Measurements from ENCODE around the gene NUDT8.
"Not testable (repeated sequence)": the region's sequence is repeated elsewhere in the genome, so short reads cannot be mapped to it uniquely, and the experiment has no call there.

NUDT8 gene

DNA sequence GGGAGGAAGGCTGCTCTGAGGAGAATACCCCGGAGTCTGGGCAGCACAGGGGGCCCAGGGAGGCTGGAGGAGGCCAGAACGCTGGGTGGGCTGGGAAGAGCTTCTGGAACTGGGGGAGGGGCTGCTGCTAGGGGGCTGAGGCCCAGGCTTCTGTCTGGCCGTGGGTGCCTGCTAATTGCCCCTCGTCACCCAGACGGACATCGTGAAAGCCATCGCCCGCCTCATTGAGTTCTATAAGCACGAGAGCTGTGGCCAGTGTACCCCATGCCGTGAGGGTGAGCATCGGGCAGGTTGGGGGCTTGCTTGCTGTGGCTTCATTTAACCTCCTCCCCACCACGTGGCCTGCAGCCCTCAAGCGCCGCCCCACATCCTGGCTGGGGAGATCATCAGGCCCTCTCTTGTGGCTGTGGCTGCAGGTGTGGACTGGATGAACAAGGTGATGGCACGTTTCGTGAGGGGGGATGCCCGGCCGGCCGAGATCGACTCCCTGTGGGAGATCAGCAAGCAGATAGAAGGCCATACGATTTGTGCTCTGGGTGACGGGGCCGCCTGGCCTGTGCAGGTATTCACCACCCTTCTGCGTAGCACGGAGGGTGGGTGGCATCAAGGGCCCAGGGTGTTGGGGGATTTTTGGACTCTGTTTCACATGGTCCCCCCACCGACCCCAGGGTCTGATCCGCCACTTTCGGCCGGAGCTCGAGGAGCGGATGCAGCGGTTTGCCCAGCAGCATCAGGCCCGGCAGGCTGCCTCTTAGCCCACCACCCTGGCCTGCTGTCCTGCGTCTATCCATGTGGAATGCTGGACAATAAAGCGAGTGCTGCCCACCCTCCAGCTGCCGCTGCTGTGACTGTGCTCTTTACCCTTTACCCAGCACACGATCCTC, 17.8 kb downstream of the NUDT8 start:
- DNase-seq (ENCODE audit: low spot score): no peak

DNA sequence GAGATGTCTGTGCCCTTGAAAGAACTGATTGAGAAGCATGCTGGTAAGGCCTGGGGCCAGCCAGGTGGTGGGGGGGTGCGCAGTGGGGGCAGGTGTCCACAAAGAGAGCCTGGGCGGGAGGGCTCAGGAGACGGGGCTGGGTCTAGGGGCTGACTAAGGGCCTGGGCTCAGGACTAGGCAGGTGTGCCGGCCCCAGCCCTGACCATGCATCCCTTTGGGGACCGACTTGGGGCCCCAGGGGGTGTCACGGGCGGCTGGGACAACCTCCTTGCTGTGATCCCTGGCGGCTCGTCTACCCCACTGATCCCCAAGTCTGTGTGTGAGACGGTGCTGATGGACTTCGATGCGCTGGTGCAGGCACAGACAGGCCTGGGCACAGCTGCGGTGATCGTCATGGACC, 18.6 kb downstream of the NUDT8 start:
- no peak for DNase-seq (ENCODE audit: low spot score)

DNA sequence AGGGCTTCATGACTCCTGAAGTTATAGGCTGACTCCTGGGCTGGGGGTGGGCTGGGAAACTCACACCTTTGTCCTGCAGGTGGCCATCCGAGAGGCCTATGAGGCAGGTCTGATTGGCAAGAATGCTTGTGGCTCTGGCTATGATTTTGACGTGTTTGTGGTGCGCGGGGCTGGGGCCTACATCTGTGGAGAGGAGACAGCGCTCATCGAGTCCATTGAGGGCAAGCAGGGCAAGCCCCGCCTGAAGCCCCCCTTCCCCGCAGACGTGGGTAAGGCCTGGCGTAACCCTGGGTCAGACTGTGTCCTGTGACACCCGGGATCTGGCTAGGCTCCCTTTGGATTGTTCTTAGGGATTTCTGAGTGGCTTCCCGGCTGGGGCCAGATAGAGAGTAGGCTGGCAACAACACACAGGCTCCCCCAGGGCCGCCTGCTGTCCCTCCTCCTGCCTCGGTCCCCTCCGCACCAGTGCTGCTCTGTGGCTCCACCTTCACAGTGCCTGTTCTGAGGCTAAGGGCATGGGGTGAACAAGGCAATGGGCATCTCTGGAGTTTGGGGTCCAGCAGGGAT, 19.4 kb downstream of the NUDT8 start:
- no peak for DNase-seq (ENCODE audit: low spot score)

DNA sequence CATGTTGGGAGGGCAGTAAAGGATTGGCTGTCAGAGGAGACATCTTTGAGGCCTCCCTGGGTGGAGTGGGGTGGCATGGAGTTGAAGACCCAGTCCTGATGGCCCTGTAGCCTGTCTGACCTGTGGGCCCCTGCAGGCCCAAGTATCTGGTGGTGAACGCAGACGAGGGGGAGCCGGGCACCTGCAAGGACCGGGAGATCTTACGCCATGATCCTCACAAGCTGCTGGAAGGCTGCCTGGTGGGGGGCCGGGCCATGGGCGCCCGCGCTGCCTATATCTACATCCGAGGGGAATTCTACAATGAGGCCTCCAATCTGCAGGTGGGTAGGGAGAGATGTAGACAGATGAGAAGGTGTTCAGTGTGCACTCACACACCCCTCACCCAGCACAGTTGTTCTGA, 20.4 kb downstream of the NUDT8 start:
- DNase-seq (ENCODE audit: low spot score): no peak

DNA sequence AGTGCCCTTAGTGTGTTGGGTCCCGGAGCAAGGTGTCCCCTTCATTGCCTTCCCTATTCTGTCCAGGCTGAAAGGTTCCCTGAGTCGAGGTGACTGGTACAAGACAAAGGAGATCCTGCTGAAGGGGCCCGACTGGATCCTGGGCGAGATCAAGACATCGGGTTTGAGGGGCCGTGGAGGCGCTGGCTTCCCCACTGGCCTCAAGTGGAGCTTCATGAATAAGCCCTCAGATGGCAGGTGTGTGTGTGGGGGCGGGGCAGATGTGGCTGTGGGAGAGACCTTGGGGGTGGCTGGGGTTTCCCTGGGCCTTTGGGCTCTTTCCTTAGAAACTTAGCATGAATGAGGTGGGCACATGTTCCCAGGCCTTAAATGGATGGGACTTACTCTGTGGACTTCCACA, 21.3 kb downstream of the NUDT8 start:
- DNase-seq (ENCODE audit: low spot score): no peak

DNA sequence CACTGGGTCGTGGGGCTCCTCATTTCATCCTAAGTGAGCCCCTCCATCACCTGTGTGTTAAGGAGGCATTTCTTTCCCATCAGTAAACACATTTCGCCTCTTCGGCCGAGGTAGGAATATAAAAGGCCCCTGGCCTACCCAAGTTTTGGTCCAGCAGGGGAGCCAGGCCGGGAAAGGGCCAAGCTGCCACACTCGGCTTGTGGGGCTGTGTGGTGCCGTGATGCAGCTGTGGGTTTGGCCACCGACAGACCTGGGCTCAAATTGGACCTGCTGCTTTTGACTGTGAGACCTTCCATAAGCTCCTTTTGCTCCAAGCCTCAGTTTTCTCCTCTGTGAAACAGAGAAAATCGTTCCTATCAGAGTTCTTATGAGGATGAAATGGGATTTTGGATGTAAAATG, 22.2 kb downstream of the NUDT8 start:
- no peak for DNase-seq (ENCODE audit: low spot score)

DNA sequence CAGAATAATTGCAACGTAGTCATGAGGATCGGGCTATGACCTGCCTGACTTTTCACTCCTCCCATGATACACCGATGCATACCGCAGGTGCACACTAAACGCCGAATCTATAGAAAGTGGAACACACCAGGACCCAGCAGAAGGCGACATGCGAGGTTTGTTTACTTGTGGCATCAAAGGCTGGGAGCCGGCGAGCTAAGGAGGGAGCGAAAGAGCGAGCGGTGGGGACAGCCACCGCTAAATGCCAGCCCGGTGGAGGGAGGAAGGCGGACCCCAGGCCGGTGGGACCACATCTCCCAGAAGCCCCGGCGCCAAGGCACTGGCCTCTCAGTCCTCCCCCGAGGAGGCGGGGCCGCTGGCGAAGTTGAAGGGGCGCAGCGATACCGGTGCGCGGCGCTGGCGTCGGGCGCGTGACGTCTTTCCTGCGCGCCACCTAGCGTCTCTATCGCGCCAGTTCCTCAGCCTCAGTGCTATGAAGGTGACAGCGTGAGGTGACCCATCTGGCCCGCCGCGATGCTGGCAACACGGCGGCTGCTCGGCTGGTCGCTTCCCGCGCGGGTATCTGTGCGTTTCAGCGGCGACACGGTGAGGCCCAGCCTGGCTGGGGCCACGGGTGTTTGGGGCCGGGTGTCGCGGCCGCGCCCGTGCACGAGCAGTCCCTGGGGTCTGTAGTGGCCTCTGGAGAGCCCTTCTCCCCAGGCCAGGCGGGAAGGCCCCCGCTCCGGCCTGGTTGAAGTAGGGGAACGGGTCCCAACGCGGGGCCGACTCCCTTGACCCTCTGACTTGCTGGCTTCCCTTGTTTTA, 23.0 kb downstream of the NUDT8 start, which contains the start of gene NDUFV1:
TSS of gene NDUFV1 (plus strand) at position 445 of the 804 bp plus-strand sequence. CDS start at position 514, 69 bp downstream.
- DNase-seq (ENCODE audit: low spot score): peak; percentile 95

DNA sequence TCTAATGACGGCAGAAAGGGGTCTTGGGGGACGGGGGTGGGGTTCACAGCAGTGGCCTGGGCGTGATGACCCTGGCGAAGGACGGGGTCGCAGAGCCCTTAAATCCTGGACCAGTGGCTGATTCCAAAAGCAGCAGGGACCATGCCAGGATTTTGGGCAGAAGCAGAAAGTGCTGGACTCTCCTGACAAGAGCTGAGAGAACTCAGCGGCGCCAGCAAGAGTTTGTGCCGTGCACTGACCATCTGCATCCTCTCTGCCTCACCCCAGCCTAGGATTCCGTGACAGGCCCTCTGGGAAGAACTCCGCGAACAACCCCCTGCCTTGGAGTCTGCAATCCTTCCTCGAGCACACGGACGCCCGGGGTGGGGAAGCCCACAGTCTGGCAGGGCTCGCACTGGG, 23.6 kb downstream of the NUDT8 start:
- no peak for DNase-seq (ENCODE audit: low spot score)

DNA sequence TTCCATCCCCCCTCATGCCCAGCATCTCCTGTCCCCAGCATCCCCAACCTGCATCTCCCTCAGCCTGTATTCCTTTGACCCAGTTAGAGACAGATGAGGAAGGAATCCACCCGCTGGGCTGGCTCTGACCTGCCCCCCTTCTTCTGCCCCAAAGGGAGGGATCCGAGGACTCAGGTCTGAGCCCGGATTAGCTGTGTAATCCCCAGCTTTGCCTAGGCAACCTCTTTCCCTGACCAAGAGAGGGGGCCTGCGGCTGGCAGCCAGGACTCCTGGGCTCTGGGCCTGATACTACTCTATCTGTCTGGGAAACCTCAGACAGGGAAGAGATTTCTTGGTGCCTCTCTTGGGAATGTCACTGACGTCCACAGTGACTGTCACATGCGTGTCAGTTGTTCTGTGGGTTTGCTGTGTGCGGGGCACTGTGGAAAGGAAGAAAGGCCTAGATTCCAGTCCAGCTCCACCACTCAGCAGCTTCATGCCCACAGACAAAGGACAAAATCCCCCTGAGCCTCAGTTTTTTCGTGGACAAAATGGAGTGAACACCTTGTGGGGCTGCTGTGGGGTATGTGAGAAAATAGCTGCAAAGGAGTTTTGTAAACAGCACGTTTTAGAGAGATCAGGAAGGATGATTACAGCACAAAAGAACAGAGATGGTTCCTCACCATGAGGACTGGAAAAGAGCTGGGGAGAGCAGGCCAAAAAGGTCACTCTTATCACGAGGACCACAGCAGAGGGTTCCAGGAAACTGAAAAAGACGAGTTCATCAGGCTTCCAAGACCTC, 24.3 kb downstream of the NUDT8 start:
- DNase-seq (ENCODE audit: low spot score): no peak

DNA sequence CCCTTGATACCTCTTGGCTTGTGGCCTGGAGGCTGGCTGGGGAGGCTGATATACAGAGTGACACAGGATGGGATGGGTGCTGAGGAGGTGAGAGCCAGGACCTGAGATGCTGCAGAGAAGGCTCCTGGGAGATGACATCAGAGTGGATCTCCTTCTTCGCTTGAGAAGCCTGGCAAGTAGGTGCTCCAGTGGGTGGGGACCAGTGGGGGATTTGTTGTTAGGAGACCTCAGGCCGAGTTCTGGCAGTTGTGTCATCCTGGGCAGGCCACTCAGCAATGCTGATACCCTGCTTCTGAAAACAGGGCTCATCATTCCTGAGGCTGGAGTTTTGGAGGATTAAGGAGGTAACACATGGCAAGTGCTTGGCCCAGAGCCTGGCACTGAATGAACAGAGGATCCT, 24.9 kb downstream of the NUDT8 start:
- DNase-seq (ENCODE audit: low spot score): no peak

DNA sequence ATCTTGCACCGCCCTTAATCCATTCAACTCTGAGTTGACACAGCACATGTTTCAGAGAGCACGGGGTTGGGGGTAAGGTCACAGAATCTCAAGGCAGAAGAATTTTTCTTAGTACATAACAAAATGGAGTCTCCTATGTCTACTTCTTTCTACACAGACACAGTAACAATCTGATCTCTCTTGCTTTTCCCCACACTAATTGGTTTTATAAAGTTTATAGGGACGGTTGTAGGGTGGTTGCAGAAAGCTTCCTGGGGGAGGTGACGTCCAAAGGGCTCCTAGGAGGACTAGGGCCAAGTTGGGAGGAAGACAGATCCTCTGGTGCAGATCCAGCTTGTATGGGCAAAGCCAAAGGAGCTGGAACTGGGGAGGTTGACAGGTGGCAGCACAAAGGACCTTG, 25.6 kb downstream of the NUDT8 start:
- DNase-seq (ENCODE audit: low spot score): not testable (repeated sequence)

DNA sequence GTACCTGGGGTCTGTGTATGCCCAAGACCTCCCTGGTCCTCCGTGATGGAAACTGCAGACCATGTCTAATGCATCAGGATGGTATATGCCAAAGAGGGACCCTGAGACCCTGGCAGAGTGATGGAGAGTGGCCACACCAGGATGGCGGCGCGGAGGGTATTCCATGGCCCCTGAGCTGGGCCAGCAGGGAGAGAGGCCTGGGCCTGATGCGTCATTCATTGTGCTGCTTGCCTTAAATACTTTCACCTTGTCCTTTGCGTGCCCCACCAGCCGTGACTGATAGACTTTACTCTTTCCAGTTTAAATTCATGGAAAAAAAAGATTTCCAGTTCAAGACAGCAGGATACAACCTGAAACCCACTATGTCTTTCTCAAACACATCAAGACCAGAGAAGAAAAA, 28.6 kb downstream of the NUDT8 start:
- DNase-seq (ENCODE audit: low spot score): no peak

DNA sequence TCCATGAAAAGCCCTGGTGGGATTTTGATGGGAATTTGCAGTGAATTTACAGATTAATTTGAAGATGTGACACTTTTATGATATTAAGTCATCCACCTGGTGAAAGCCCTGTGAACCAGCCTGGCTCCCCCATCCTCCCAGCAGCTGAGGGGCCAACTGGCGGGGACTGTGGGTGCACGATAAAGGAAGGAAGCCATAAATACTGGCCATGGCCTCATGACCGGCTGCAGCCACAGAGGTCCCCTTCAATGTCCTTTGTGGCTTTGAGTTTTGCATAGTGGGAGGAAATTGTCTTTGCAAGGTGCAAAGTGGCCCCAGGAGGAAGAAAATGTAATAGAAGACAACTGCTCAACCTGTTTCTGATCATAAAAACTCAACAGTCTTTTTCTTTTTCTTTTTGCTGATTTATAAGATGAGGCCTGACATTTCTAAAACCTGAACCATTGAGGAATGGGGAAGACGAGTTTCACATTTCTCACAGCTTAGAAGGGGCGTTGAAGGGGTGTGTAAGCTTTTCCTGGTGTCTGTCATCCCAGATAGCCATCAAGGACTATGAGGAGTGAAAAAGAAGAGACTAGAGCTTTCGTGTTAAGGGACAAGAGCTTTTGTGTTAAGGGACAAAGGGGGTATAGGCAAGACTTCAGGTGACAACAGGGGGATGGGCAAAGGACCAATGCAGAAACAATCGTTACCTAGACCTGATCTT, 29.3 kb downstream of the NUDT8 start:
- DNase-seq (ENCODE audit: low spot score): no peak

DNA sequence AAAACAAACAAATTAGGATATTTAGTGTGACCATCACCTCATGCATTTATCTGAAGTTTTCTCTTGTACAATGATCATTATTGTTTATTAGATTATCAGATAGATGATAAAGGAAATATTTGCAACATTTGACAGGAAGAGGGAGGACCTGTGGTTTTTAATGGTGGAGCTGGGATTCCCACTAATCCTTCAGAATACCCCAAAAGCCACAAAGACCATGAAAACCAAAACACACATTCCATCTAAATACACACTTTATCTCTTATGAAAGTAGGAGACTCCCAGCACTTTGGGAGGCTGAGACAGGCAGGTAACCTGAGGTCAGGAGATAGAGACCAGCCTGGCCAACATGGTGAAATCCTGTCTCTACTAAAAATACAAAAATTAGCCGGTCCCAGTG, 30.6 kb downstream of the NUDT8 start:
- no peak for DNase-seq (ENCODE audit: low spot score)

DNA sequence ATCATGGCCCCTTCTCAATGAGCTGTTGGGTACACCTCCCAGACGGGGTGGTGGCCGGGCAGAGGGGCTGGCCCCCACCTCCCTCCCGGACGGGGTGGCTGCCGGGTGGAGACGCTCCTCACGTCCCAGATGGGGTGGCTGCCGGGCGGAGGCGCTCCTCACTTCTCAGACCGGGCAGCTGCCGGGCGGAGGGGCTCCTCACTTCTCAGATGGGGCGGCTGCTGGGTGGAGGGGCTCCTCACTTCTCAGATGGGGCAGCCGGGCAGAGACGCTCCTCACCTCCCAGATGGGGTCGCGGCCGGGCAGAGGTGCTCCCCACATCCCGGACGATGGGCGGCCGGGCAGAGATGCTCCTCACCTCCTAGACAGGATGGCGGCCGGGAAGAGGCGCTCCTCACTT, 31.8 kb downstream of the NUDT8 start:
- DNase-seq (ENCODE audit: low spot score): not testable (repeated sequence)

DNA sequence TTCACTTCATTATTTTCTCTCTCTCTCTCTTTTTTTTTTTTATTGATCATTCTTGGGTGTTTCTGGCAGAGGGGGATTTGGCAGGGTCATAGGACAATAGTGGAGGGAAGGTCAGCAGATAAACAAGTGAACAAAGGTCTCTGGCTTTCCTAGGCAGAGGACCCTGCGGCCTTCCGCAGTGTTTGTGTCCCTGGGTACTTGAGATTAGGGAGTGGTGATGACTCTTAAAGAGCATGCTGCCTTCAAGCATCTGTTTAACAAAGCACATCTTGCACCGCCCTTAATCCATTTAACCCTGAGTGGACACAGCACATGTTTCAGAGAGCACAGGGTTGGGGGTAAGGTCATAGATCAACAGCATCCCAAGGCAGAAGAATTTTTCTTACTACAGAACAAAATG, 32.3 kb downstream of the NUDT8 start:
- not testable (repeated sequence) for DNase-seq (ENCODE audit: low spot score)

DNA sequence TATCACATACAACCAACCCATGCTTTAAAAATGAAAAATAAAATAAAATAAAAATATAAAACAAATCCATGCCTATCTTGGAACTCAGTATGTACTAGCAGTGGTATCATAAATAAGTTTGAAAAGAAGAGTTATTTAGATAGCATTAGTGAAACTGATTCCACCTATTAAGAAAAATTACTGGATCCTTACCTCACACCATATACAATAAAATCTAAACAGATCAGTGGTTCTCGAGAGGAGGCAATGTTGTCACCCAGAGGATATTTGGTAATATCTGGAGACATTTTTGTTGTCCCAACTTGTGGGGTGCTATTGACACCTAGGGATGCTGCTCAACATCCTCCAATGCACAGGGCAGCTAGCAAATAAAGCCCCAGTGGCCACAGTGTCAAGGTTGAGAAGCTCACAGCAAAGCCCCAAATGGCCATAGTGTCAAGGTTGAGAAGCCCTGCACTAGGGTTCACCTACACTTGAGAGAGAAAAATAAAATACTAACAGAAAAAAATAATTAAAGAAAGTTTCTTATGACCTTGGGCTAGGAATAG, 32.9 kb downstream of the NUDT8 start:
- DNase-seq (ENCODE audit: low spot score): no peak

DNA sequence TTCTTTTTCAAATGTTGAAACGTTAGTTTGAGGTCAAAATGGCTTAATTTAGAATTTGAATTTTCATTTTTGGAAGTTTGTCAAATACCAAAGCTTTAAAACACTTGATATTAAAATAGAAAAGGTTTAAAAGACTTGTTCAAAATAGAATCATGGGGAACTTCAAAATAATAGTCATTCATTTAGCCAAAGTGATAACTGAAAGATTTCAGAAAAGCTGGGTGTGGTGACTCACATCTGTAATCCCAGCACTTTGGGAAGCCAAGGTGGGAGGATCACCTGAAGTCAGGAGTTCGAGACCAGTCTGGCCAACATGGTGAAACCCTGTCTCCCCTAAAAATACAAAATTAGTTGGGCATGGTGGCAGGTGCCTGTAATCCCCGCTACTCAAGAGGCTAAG, 35.3 kb downstream of the NUDT8 start:
- no peak for DNase-seq (ENCODE audit: low spot score)

DNA sequence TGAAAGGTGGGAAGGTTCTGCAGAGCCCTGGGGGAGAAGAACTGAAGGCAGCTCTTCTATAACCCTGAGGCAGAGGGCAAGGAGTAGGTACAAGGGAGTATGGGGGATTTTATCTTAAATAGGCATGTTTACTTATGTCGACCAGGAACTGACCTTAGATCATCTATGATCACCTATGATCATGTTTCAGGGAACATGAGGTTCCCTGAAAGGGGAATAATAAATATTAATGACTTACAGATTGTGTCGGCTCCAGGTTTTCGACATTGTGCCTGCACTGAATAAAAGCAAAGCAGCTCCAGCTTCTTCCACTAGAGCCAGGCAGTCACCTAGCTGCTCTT, 36.2 kb downstream of the NUDT8 start:
- no peak for DNase-seq (ENCODE audit: low spot score)

DNA sequence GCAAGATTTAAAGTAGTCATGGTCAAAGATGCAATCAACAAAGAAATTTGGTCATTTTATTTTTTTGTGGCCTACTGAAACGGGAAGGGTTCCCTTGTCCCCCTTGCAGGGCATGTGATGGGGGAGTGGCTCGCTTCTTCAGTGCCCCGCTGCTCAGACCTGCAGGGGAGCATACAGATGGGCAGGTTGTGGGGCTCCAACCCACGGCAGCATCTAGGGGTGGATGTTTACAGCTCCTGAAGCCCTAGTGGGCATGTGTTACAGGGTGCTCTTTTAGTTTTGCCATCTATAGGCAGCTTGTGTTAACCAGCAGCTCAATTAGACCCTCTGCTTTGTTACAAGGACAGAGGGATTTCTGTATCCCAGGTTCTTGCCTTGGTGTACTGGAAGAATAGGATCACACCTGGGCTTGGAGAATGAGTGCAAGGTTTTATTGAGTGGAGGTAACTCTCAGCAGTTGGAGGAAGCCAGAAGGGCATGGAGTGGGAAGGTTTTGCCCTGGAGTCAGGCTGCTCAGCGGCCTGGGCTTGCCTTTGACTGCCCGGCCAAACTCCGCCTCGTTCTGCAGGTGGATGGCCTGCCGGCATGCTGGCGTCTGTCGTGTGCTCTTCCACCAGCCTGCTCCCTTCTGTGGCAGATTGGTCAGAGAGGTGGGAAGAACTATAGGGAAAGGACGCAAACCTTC, 36.7 kb downstream of the NUDT8 start:
- no peak for DNase-seq (ENCODE audit: low spot score)
